Body of pancreas (tissue), 4 donors: ENCODE data around the gene FGF14.

Experiments used
- POLR2A ChIP-seq, 3 donors: fragments of 450-650 bp; IDR thresholded peaks; one replicate each; pipeline ENCODE4 v1.6.1; 2016; ENCODE audit warnings: antibody characterized with exemption in 3 of 3, mild to moderate bottlenecking in 2 of 3
- TF ChIP-seq, protein P1 (sequence below), 7 experiments: fragments of 450-650 bp in 4 of 7; fragments of 200-600 bp in 3 of 7; sonication (generic) in 3 of 7; IDR thresholded peaks; one replicate each; pipeline ENCODE4 v1.5.1; 2016 to 2019; ENCODE audit warnings: antibody characterized with exemption in 7 of 7

DNA sequence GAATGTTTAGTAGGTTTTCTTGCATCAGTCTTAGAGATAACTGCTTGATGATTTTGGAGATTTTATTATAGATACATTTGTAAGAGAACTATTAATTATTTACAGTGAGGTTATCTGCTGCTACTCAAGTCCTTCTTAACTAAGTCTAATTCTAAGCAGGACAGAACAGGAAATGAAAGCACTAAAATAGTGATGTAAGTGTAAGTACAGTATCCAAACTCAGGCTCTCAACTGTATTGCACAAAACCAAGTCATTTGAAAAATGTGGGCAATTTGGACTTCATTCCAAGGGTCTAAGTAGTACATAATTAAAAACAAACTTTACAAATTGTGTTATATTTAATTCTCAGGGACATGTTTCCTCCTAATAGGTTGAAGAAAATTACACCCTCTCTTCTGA, 532.3 kb downstream of the FGF14 start:
- TF ChIP-seq, protein P1, sequence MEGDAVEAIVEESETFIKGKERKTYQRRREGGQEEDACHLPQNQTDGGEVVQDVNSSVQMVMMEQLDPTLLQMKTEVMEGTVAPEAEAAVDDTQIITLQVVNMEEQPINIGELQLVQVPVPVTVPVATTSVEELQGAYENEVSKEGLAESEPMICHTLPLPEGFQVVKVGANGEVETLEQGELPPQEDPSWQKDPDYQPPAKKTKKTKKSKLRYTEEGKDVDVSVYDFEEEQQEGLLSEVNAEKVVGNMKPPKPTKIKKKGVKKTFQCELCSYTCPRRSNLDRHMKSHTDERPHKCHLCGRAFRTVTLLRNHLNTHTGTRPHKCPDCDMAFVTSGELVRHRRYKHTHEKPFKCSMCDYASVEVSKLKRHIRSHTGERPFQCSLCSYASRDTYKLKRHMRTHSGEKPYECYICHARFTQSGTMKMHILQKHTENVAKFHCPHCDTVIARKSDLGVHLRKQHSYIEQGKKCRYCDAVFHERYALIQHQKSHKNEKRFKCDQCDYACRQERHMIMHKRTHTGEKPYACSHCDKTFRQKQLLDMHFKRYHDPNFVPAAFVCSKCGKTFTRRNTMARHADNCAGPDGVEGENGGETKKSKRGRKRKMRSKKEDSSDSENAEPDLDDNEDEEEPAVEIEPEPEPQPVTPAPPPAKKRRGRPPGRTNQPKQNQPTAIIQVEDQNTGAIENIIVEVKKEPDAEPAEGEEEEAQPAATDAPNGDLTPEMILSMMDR (IDR thresholded peaks at IDR 0.05): no peak
- no peak for TF ChIP-seq POLR2A (IDR thresholded peaks at IDR 0.05)
